Aorta (tissue), 5 donors: ENCODE results near the gene STAG3. TPM values are rescaled to one million over a fixed set of nuclear protein-coding genes. Genes with fewer than 3 reads are reported as not detected.
"Not testable (repeated sequence)": the region's sequence is repeated elsewhere in the genome, so short reads cannot be mapped to it uniquely, and the experiment has no call there.

ENCODE experiments used
- ATAC-seq: fragments of 200-7000 bp; cut with Tn5 transposase; one replicate; pipeline ENCODE4 v1.9.1; 2022; ENCODE audit warnings: moderate library complexity; ENCODE audit not compliant: low FRiP score
- DNase-seq, 2 donors: peaks; one replicate each; pipeline ENCODE4 v3.0.0-alpha.2; 2020
- H3K27ac ChIP-seq, 2 donors: one replicate each; pipeline ENCODE4 v1.5.1; 2013; ENCODE audit warnings: low read length in 2 of 2, mild to moderate bottlenecking in 2 of 2, moderate library complexity in 2 of 2, control low read depth in 1 of 2, inconsistent platforms in 1 of 2, low read depth in 1 of 2
- H3K27me3 ChIP-seq, 2 donors: one replicate each; pipeline ENCODE4 v1.6.1; 2013; ENCODE audit warnings: control low read depth in 1 of 2, low read length in 1 of 2, mild to moderate bottlenecking in 1 of 2, moderate library complexity in 1 of 2; ENCODE audit not compliant: insufficient read depth in 2 of 2, control insufficient read depth in 1 of 2
- H3K36me3 ChIP-seq, 2 donors: one replicate each; pipeline ENCODE4 v1.6.1; 2013; ENCODE audit warnings: control low read depth in 1 of 2, low read length in 1 of 2, mild to moderate bottlenecking in 1 of 2; ENCODE audit not compliant: insufficient read depth in 2 of 2, control insufficient read depth in 1 of 2
- H3K4me1 ChIP-seq, 2 donors: one replicate each; pipeline ENCODE4 v1.6.1; 2013; ENCODE audit warnings: low read length in 2 of 2, control low read depth in 1 of 2, mild to moderate bottlenecking in 1 of 2, moderate library complexity in 1 of 2; ENCODE audit not compliant: insufficient read depth in 2 of 2, control insufficient read depth in 1 of 2
- H3K4me3 ChIP-seq, 2 donors: one replicate each; pipeline ENCODE4 v1.5.1; 2013; ENCODE audit warnings: low read length in 2 of 2, control low read depth in 1 of 2, mild to moderate bottlenecking in 1 of 2
- H3K9me3 ChIP-seq: one replicate; pipeline ENCODE4 v1.6.1; 2013; ENCODE audit warnings: mild to moderate bottlenecking, low read length; ENCODE audit not compliant: control insufficient read depth
- WGBS, 2 donors: extraction: QIAGEN DNeasy Blood & Tissue Kit; methylation state at CpG; one replicate each; pipeline ENCODE4 v1.1.7; 2013; 5-methylcytosine and 5-hydroxymethylcytosine counted together
- intact Hi-C, 2 donors: fragments of 100-400 bp; cut with DNase I; formaldehyde crosslinking; loops; one replicate each; pipeline versions ENCODE4 v1.14.2 to v1.15.0; 2022
- microRNA-seq, 2 donors: library from miRNA; unstranded; fragments of <30 nt; microRNA quantifications; one replicate each; pipeline ENCODE4 v1.2.0, GENCODE V29; 2020
- polyA plus RNA-seq, 2 donors: library from polyadenylated mRNA; stranded (reverse); fragments of 200-250 nt; gene quantifications; one replicate each; pipeline ENCODE4 v1.2.3, GENCODE V29; 2013
- total RNA-seq, 2 donors: library from RNA; stranded (reverse); fragmentation: NEBNext Ultra II Directional; extraction: Animal tissue kit (Norgen Biotek cat#: 25700); gene quantifications; one replicate each; pipeline ENCODE4 v1.2.1, GENCODE V29; 2021
- donor health status: healthy with polysubstance abuse.
- donor health status: Bipolar disorder and iron deficiency.
- donor health status: DM: no; HTN: no; CAD: no.
- donor health status: DM: no; HTN: no; CAD: no.
- donor health status: DM: yes; HTN: yes; CAD: no.

STAG3 gene
- total and polyA plus RNA-seq, 4 donors = 0.13 to 1.7 (median 1.2) TPM

GRCh38 chr7:100257017-100257416 lies 79.3 kb downstream of the STAG3 start:
- H3K36me3 ChIP-seq = no peaks in the 10 kb centered on the region
- no peaks in the 10 kb centered on the region for H3K4me1 ChIP-seq
- intact Hi-C loops = no loop called here
- WGBS, 2 donors = 92% methylated on average over 7 of the region's 7 CpGs
- no peak for ATAC-seq
- H3K9me3 ChIP-seq = no peaks in the 10 kb centered on the region
- no peaks in the 10 kb centered on the region for H3K27me3 ChIP-seq
- no peak overlapping the region for H3K4me3 ChIP-seq
- H3K27ac ChIP-seq = no peak overlapping the region
- no peak for DNase-seq

- intact Hi-C loops, DNase-seq, H3K4me1 ChIP-seq, H3K27ac ChIP-seq, H3K4me3 ChIP-seq, H3K27me3 ChIP-seq, H3K36me3 ChIP-seq, ATAC-seq, H3K9me3 ChIP-seq: not testable (repeated sequence)
- WGBS, 2 donors = 81 to 87% methylated on average over 8 of the region's 8 CpGs
Observed at GRCh38 chr7:100259984-100260383, 82.3 kb downstream of the STAG3 start.

- DNase-seq, H3K4me3 ChIP-seq, ATAC-seq, intact Hi-C loops, H3K27ac ChIP-seq, H3K4me1 ChIP-seq, H3K27me3 ChIP-seq, H3K36me3 ChIP-seq, H3K9me3 ChIP-seq: not testable (repeated sequence)
- 96% methylated on average over 4 of the region's 4 CpGs for WGBS, 2 donors
Observed at GRCh38 chr7:100262896-100263295, 85.2 kb downstream of the STAG3 start.

Small RNA genes lying within 50 kb of the gene (microRNA-seq; reads per million reads assigned to microRNA genes)
- gene MIR4658 = 0 reads per million in 2 donors

Other genes with a start within 250 kb of the STAG3 start
- under 1 TPM in 1 of 2 donors, not detected in 1; 0.57 TPM for gene GJC3, start 248.3 kb upstream of the STAG3 start, total RNA-seq
- gene GJC3, start 248.3 kb upstream of the STAG3 start, polyA plus RNA-seq = not detected
- 1 to 10 TPM in 1 of 2 donors, under 1 TPM in 1; 0.63 to 1.3 TPM for gene AZGP1, start 201.9 kb upstream of the STAG3 start, total RNA-seq
- 1 to 10 TPM in 1 of 2 donors, under 1 TPM in 1; 0.13 to 3.5 TPM for gene AZGP1, start 201.9 kb upstream of the STAG3 start, polyA plus RNA-seq
- gene ZKSCAN1, start 162.3 kb upstream of the STAG3 start, total RNA-seq = 10 to 100 TPM; 57.9 to 80.9 TPM
- gene ZKSCAN1, start 162.3 kb upstream of the STAG3 start, polyA plus RNA-seq = 10 to 100 TPM in 1 of 2 donors, 1 to 10 TPM in 1; 6.5 to 15.3 TPM
- gene ZSCAN21, start 128.1 kb upstream of the STAG3 start, total RNA-seq = 10 to 100 TPM in 1 of 2 donors, 1 to 10 TPM in 1; 7.9 to 10.7 TPM
- 10 to 100 TPM in 1 of 2 donors, 1 to 10 TPM in 1; 7.0 to 10.3 TPM for gene ZSCAN21, start 128.1 kb upstream of the STAG3 start, polyA plus RNA-seq
- gene ZNF3, start 96.2 kb upstream of the STAG3 start, total RNA-seq = 10 to 100 TPM; 22.0 to 26.7 TPM
- 10 to 100 TPM in 1 of 2 donors, 1 to 10 TPM in 1; 6.3 to 24.1 TPM for gene ZNF3, start 96.2 kb upstream of the STAG3 start, polyA plus RNA-seq
- gene COPS6, start 88.9 kb upstream of the STAG3 start, total RNA-seq = 10 to 100 TPM; 79.7 to 81.0 TPM
- 100 to 1,000 TPM in 1 of 2 donors, 10 to 100 TPM in 1; 73.9 to 132 TPM for gene COPS6, start 88.9 kb upstream of the STAG3 start, polyA plus RNA-seq
- 10 to 100 TPM; 27.1 to 45.8 TPM for gene MCM7, start 76.5 kb upstream of the STAG3 start, total RNA-seq
- gene MCM7, start 76.5 kb upstream of the STAG3 start, polyA plus RNA-seq = 10 to 100 TPM; 47.2 to 90.8 TPM
- 10 to 100 TPM; 14.9 to 20.5 TPM for gene AP4M1, start 76.3 kb upstream of the STAG3 start, total RNA-seq
- gene AP4M1, start 76.3 kb upstream of the STAG3 start, polyA plus RNA-seq = 10 to 100 TPM in 1 of 2 donors, 1 to 10 TPM in 1; 8.1 to 60.9 TPM
- 10 to 100 TPM; 31.7 to 38.7 TPM for gene TAF6, start 58.6 kb upstream of the STAG3 start, total RNA-seq
- 10 to 100 TPM; 24.2 to 39.3 TPM for gene TAF6, start 58.6 kb upstream of the STAG3 start, polyA plus RNA-seq
- gene CNPY4, start 58.3 kb upstream of the STAG3 start, total RNA-seq = 10 to 100 TPM; 14.0 to 29.5 TPM
- gene CNPY4, start 58.3 kb upstream of the STAG3 start, polyA plus RNA-seq = 10 to 100 TPM; 17.2 to 35.0 TPM
- 1 to 10 TPM; 1.8 to 1.9 TPM for gene MBLAC1, start 51.0 kb upstream of the STAG3 start, total RNA-seq
- gene MBLAC1, start 51.0 kb upstream of the STAG3 start, polyA plus RNA-seq = 1 to 10 TPM; 1.4 to 2.3 TPM
- 100 to 1,000 TPM in 1 of 2 donors, 10 to 100 TPM in 1; 80.2 to 104 TPM for gene LAMTOR4, start 29.0 kb upstream of the STAG3 start, total RNA-seq
- 100 to 1,000 TPM; 267 to 310 TPM for gene LAMTOR4, start 29.0 kb upstream of the STAG3 start, polyA plus RNA-seq
- gene TRAPPC14, start 19.2 kb upstream of the STAG3 start, total RNA-seq = 10 to 100 TPM; 16.5 to 17.4 TPM
- 10 to 100 TPM in 1 of 2 donors, 1 to 10 TPM in 1; 3.6 to 28.2 TPM for gene TRAPPC14, start 19.2 kb upstream of the STAG3 start, polyA plus RNA-seq
- gene GAL3ST4, start 9.3 kb upstream of the STAG3 start, total RNA-seq = 10 to 100 TPM in 1 of 2 donors, 1 to 10 TPM in 1; 4.4 to 14.9 TPM
- gene GAL3ST4, start 9.3 kb upstream of the STAG3 start, polyA plus RNA-seq = 10 to 100 TPM in 1 of 2 donors, 1 to 10 TPM in 1; 5.8 to 12.5 TPM
- 1 to 10 TPM in 1 of 2 donors, under 1 TPM in 1; 0.78 to 3.7 TPM for gene GPC2, start 537 bp upstream of the STAG3 start, total RNA-seq
- 1 to 10 TPM in 1 of 2 donors, under 1 TPM in 1; 0.63 to 1.2 TPM for gene GPC2, start 537 bp upstream of the STAG3 start, polyA plus RNA-seq
- gene PVRIG, start 42.0 kb downstream of the STAG3 start, total RNA-seq = 1 to 10 TPM in 1 of 2 donors, under 1 TPM in 1; 0.23 to 2.1 TPM
- gene PVRIG, start 42.0 kb downstream of the STAG3 start, polyA plus RNA-seq = under 1 TPM in 1 of 2 donors, not detected in 1; 0.25 TPM
- not detected for gene SPDYE3, start 129.8 kb downstream of the STAG3 start, total RNA-seq
- gene SPDYE3, start 129.8 kb downstream of the STAG3 start, polyA plus RNA-seq = not detected
- 10 to 100 TPM; 30.7 to 51.2 TPM for gene PILRB, start 180.2 kb downstream of the STAG3 start, total RNA-seq
- gene PILRB, start 180.2 kb downstream of the STAG3 start, polyA plus RNA-seq = 100 to 1,000 TPM in 1 of 2 donors, 10 to 100 TPM in 1; 13.9 to 186 TPM
- 10 to 100 TPM; 11.2 to 21.5 TPM for gene PILRA, start 195.6 kb downstream of the STAG3 start, total RNA-seq
- 10 to 100 TPM in 1 of 2 donors, 1 to 10 TPM in 1; 5.8 to 10.6 TPM for gene PILRA, start 195.6 kb downstream of the STAG3 start, polyA plus RNA-seq